A549 (cell line): ENCODE measurements around the gene PLK1. TPM values are rescaled to one million over a fixed set of nuclear protein-coding genes. Genes with fewer than 3 reads are reported as not detected.

Source experiments
- ATAC-seq, 2 experiments: fragments of 200-7000 bp in 1 of 2; fragments of >200 bp in 1 of 2; cut with Nextera tagmentation in 1 of 2; cut with Tn5 transposase in 1 of 2; 3 replicates each; pipeline versions ENCODE4 v1.8.0 to v1.9.1; 2018 to 2020; ENCODE audit warnings: mild to moderate bottlenecking in 1 of 2, moderate library complexity in 1 of 2
- CTCF ChIA-PET: fragments of 300-600 bp; sonication (Branson Sonifier 250); formaldehyde crosslinking; extraction: SDS; loops from one replicate; lab custom pipeline; 2021; ENCODE audit warnings: antibody characterized with exemption, inconsistent platforms; lab: Yijun Ruan, JAX
- POLR2A ChIA-PET: fragments of 350-600 bp; formaldehyde crosslinking; extraction: SDS; loops from one replicate; lab custom pipeline; 2021; ENCODE audit warnings: antibody characterized with exemption, inconsistent platforms; lab: Yijun Ruan, JAX
- DNase-seq, 2 experiments: peaks; one replicate each; pipeline versions ENCODE4 v3.0.0 to v3.0.0-alpha.2; 2011 to 2016; ENCODE audit warnings: low read depth in 1 of 2, low spot score in 1 of 2
- FAIRE-seq: peaks from 2 replicates; lab custom pipeline; 2011; peaks lifted over from hg19 to GRCh38; lab: Jason Lieb, UNC
- H3K27ac ChIP-seq, 2 experiments: fragments of >200 bp; sonication (Bioruptor Twin); formaldehyde crosslinking; 3 replicates each; pipeline ENCODE4 v1.5.1; 2016 to 2017
- H3K4me1 ChIP-seq: fragments of >200 bp; sonication (Bioruptor Twin); formaldehyde crosslinking; 3 replicates; pipeline ENCODE4 v1.6.1; 2016
- H3K4me2 ChIP-seq: fragments of >200 bp; sonication (Bioruptor Twin); formaldehyde crosslinking; 3 replicates; pipeline ENCODE4 v1.6.1; 2016
- H3K4me3 ChIP-seq: fragments of >200 bp; sonication (Bioruptor Twin); formaldehyde crosslinking; 3 replicates; pipeline ENCODE4 v1.5.1; 2016
- H3K9me3 ChIP-seq: fragments of >200 bp; sonication (Bioruptor Twin); formaldehyde crosslinking; 3 replicates; pipeline ENCODE4 v1.6.1; 2016
- BCL3 ChIP-seq: fragments of >200 bp; sonication (Bioruptor Twin); formaldehyde crosslinking; IDR thresholded peaks from 3 replicates; pipeline ENCODE4 v1.6.1; 2016
- CHD2 ChIP-seq: fragments of 150-350 bp; IDR thresholded peaks from 2 replicates; pipeline ENCODE4 v1.6.1; 2014; ENCODE audit warnings: low read length; ENCODE audit not compliant: partially characterized antibody
- CHD4 ChIP-seq: fragments of 200-600 bp; sonication (generic); IDR thresholded peaks from 2 replicates; pipeline ENCODE4 v1.6.1; 2016; ENCODE audit warnings: antibody characterized with exemption, mild to moderate bottlenecking, borderline replicate concordance
- EP300 ChIP-seq, 2 experiments: fragments of >200 bp; sonication (Bioruptor Twin); formaldehyde crosslinking; IDR thresholded peaks; 2 replicates in 1 of 2; 3 replicates in 1 of 2; pipeline ENCODE4 v1.6.1; 2016 to 2017
- FOSB ChIP-seq: fragments of 250-450 bp; sonication (Bioruptor Pico); IDR thresholded peaks from 2 replicates; pipeline ENCODE4 v1.5.0; 2020; ENCODE audit warnings: mild to moderate bottlenecking, moderate library complexity
- KDM5A ChIP-seq: fragments of 200-600 bp; sonication (generic); IDR thresholded peaks from 2 replicates; pipeline ENCODE4 v1.6.1; 2016; ENCODE audit warnings: antibody characterized with exemption, mild to moderate bottlenecking
- MAFK ChIP-seq: fragments of 450-650 bp; IDR thresholded peaks from 2 replicates; pipeline ENCODE4 v1.6.1; 2014; ENCODE audit not compliant: partially characterized antibody
- MAX ChIP-seq: IDR thresholded peaks from 2 replicates; pipeline ENCODE4 v1.6.1; 2012
- PBX3 ChIP-seq: IDR thresholded peaks from 2 replicates; pipeline ENCODE4 v1.6.1; 2012
- PHF8 ChIP-seq: fragments of 200-600 bp; sonication (generic); IDR thresholded peaks from 2 replicates; pipeline ENCODE4 v1.6.1; 2016; ENCODE audit warnings: low read depth, mild to moderate bottlenecking, antibody characterized with exemption, moderate library complexity, borderline replicate concordance
- RAD21 ChIP-seq, 2 experiments: fragments of >200 bp in 1 of 2; sonication (Bioruptor Twin) in 1 of 2; formaldehyde crosslinking in 1 of 2; IDR thresholded peaks in 1 of 2; conservative IDR thresholded peaks in 1 of 2; 2 replicates in 1 of 2; 3 replicates in 1 of 2; pipeline ENCODE4 v1.6.1; 2012 to 2018; ENCODE audit warnings: inconsistent platforms in 1 of 2
- RARB ChIP-seq: fragments of 250-450 bp; sonication (Bioruptor Pico); IDR thresholded peaks from 2 replicates; pipeline ENCODE4 v1.8.0; 2021; ENCODE audit warnings: mild to moderate bottlenecking, moderate library complexity
- RFX5 ChIP-seq: fragments of 450-650 bp; IDR thresholded peaks from 2 replicates; pipeline ENCODE4 v1.7.1; 2014; ENCODE audit warnings: antibody characterized with exemption, mild to moderate bottlenecking, moderate library complexity
- TFCP2L1 ChIP-seq: fragments of 250-450 bp; sonication (Bioruptor Pico); IDR thresholded peaks from 2 replicates; pipeline ENCODE4 v1.5.0; 2021; ENCODE audit warnings: mild to moderate bottlenecking
- ZNF302 ChIP-seq: fragments of 250-450 bp; sonication (Bioruptor Pico); IDR thresholded peaks from 2 replicates; pipeline ENCODE4 v1.9.0; 2021; ENCODE audit warnings: inconsistent platforms, mild to moderate bottlenecking, moderate library complexity
- ZSCAN20 ChIP-seq: fragments of 250-450 bp; sonication (Bioruptor Pico); IDR thresholded peaks from 2 replicates; pipeline ENCODE4 v1.8.0; 2022; ENCODE audit warnings: mild to moderate bottlenecking, moderate library complexity
- WGBS: methylation state at CpG from one replicate; pipeline ENCODE4 v1.1.6; 2017; ENCODE audit errors: missing lambda C conversion rate; 5-methylcytosine and 5-hydroxymethylcytosine counted together
- polyA plus RNA-seq, 4 experiments: library from polyadenylated mRNA; depleted of rRNA in 3 of 4; stranded (reverse); fragments of >200 nt; fragmentation: RNase III in 1 of 4; extraction: RNeasy Plus Mini Kit Qiagen cat#74134 plus additional on column Dnase treatment in 1 of 4; gene quantifications; 2 replicates in 3 of 4; 3 replicates in 1 of 4; pipeline ENCODE4 v1.2.3, GENCODE V29; 2011 to 2017
- TF ChIP-seq, protein P1 (sequence below): fragments of >200 bp; sonication (Bioruptor Twin); formaldehyde crosslinking; IDR thresholded peaks from 2 replicates; pipeline ENCODE4 v1.6.1; 2016

Gene PLK1
- polyA plus RNA-seq, 2 of the 4 experiments (the other 2 are of a cell fraction): 71.9 to 114 TPM

DNA sequence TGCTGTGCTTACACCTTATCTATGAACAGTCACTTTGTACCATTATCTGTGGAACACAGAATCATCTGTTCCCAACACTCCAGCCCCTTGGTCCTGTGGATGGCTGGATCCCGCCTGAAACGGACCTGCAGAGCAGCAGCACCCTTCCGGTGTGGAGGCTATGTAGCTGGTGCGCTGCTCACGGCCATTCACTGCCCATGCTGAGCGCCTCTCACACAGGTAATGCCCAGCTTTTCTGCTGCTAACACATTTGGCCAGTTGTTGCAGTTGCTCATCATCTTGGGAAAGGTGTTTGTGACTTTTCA lies 11.4 kb upstream of the PLK1 start:
- no peaks in the 10 kb centered on the region for H3K4me1 ChIP-seq
- FAIRE-seq: no peak
- POLR2A ChIA-PET: no interaction called here
- H3K27ac ChIP-seq: no peak overlapping the region
- no peaks in the 10 kb centered on the region for H3K9me3 ChIP-seq
- ATAC-seq: no peak
- no peak overlapping the region for H3K4me2 ChIP-seq
- no peak for TF ChIP-seq TFCP2L1 (CRISPR knock-in tag)
- no peak for TF ChIP-seq PHF8
- no peak overlapping the region for H3K4me3 ChIP-seq
- CTCF ChIA-PET: interaction anchor here (1.5 kb wide), 2 partner anchors 10 to 370 kb away, joined by 4 to 6 read pairs; no protein-coding TSS in a partner anchor
- no peak for DNase-seq
- 98% methylated on average over 5 of the region's 6 CpGs for WGBS

GRCh38 chr16:23668225-23668624 lies 10.5 kb upstream of the PLK1 start:
- TF ChIP-seq MAFK: no peak
- no peak for TF ChIP-seq ZNF302 (CRISPR knock-in tag)
- TF ChIP-seq RFX5: no peak
- TF ChIP-seq CHD2: no peak
- TF ChIP-seq, protein P1, sequence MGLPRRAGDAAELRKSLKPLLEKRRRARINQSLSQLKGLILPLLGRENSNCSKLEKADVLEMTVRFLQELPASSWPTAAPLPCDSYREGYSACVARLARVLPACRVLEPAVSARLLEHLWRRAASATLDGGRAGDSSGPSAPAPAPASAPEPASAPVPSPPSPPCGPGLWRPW: no peak
- no peak for TF ChIP-seq MAX
- FAIRE-seq: no peak
- no peaks in the 10 kb centered on the region for H3K9me3 ChIP-seq
- POLR2A ChIA-PET: no interaction called here
- no peak overlapping the region for H3K4me2 ChIP-seq
- no peak overlapping the region for H3K27ac ChIP-seq
- ATAC-seq: no peak
- DNase-seq: no peak
- no peak overlapping the region for H3K4me3 ChIP-seq
- CTCF ChIA-PET: interaction anchor here (1.5 to 3.0 kb wide), 3 partner anchors 9 to 369 kb away, joined by 4 to 13 read pairs (median 6); partner anchors contain the start of gene PLK1
- WGBS: 67% methylated on average over 1 of the region's 1 CpG
- no peaks in the 10 kb centered on the region for H3K4me1 ChIP-seq

DNA sequence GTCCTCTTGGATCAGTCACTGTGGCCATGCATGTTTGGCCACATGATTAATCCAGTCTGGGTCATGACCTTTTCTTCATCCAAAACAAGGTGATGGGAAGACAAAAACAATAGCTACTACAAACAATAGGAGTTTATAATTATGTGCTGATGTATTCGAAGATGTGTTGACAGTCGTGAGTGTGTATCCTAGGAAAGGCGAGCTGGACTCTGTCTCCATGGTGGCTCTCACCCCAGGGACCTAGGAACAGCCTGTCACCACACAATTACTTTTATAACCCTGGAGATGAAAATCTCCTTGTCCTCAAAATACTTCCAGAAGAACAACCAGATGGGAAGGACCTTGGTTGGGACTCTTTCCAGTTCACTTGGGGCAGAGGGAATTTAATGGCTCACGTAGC lies 9.8 kb upstream of the PLK1 start:
- no peak for TF ChIP-seq FOSB (CRISPR knock-in tag)
- no peak for TF ChIP-seq RAD21 (conservative IDR thresholded peaks at IDR 0.05 in 1 of 2, IDR thresholded peaks at IDR 0.05 in 1 of 2)
- no peak for TF ChIP-seq RARB (CRISPR knock-in tag)
- TF ChIP-seq KDM5A: no peak
- no peak for TF ChIP-seq ZSCAN20 (CRISPR knock-in tag)
- TF ChIP-seq CHD4: no peak
- TF ChIP-seq, all 56 proteins: peak for 0
- no peak overlapping the region for H3K27ac ChIP-seq
- DNase-seq (no peak), FAIRE-seq (no peak), ATAC-seq (no peak)
- no peaks in the 10 kb centered on the region for H3K4me1 ChIP-seq
- CTCF ChIA-PET: interaction anchor here (1.1 to 3.0 kb wide), 3 partner anchors 8 to 38 kb away, joined by 3 to 13 read pairs (median 6); partner anchors contain the start of gene PLK1
- H3K4me2 ChIP-seq: no peak overlapping the region
- WGBS: 88% methylated on average over 4 of the region's 4 CpGs
- POLR2A ChIA-PET: no interaction called here
- H3K9me3 ChIP-seq: no peaks in the 10 kb centered on the region
- no peak overlapping the region for H3K4me3 ChIP-seq

DNA sequence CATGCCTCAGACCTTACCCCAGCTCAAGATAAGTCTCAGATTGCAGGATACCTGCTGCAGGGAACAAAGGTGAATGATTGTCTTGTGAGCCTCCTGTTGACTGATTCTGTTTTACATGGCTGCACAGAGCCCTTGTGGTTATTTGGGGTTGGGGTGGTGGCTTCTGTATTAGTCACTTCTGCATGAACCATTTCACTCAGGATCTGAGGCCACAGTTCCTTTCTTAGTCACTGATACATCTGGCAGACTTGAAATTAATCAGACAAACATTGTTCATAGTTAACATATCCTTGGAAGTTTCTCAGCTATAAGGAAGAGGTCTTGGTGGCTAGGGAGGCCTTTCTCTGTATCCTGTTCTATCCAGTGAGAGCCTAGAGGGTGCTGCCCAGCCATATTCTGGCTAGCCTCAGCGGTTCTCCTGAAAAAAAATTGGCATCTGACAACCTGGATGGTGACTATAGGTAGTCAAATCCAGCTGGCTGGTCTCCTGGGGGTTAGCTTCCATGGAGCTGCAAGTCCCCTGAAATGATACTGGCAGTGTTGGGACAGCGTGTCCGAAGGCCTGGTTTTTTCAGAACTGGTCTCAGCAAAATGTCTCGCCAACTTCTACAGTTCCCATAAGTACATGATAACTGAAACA lies 8.4 kb upstream of the PLK1 start:
- no peak overlapping the region for H3K27ac ChIP-seq
- ChIA-PET POLR2A (no interaction called here), CTCF (interaction anchor here (3.0 kb wide), 1 partner anchor 9 kb away, joined by 13 read pairs; the partner anchor contains the start of gene PLK1)
- DNase-seq (no peak), ATAC-seq (no peak), FAIRE-seq (no peak)
- WGBS: 95% methylated on average over 4 of the region's 4 CpGs
- H3K4me3 ChIP-seq: no peak overlapping the region
- H3K4me2 ChIP-seq: no peak overlapping the region
- no peak for TF ChIP-seq EP300 (IDR thresholded peaks at IDR 0.05)
- H3K4me1 ChIP-seq: no peaks in the 10 kb centered on the region
- no peaks in the 10 kb centered on the region for H3K9me3 ChIP-seq

- H3K27ac ChIP-seq: no peak overlapping the region
- no peak overlapping the region for H3K4me2 ChIP-seq
- ChIA-PET CTCF (no interaction called here), POLR2A (no interaction called here)
- WGBS: 88% methylated on average over 8 of the region's 8 CpGs
- no peaks in the 10 kb centered on the region for H3K9me3 ChIP-seq
- H3K4me1 ChIP-seq: 0 out of 3 replicates have a peak, but pooled peaks cover 3% of the 10 kb centered on the region
- FAIRE-seq: no peak
- DNase-seq: no peak
- TF ChIP-seq CHD4 (no peak), BCL3 (no peak), PBX3 (no peak), RFX5 (no peak)
- H3K4me3 ChIP-seq: no peak overlapping the region
- ATAC-seq: no peak
Observed at GRCh38 chr16:23673971-23674614, 4.6 kb upstream of the PLK1 start.
